WTC11 (cell line): Measurements from ENCODE around the gene PLEKHF1. TPM values are rescaled to one million over a fixed set of nuclear protein-coding genes. Genes with fewer than 3 reads are reported as not detected.

Experiments used
- ATAC-seq: fragments of 200-7000 bp; cut with Tn5 transposase; 2 replicates; pipeline ENCODE4 v1.10.0; 2021; ENCODE audit warnings: mild to moderate bottlenecking, moderate library complexity
- CTCF ChIA-PET: fragments of 300-600 bp; sonication (Branson Sonifier 250); formaldehyde crosslinking; loops from one replicate; lab custom pipeline; 2021; ENCODE audit warnings: antibody characterized with exemption; lab: Charles Lee
- POLR2A ChIA-PET: fragments of 350-600 bp; sonication (Branson Sonifier 250); formaldehyde crosslinking; loops from one replicate; lab custom pipeline; 2021; ENCODE audit warnings: antibody characterized with exemption; lab: Charles Lee
- DNase-seq: peaks from one replicate; pipeline ENCODE4 v3.0.0; 2021; ENCODE audit warnings: low spot score
- H3K27ac Mint-ChIP-seq: 2 replicates; pipeline ENCODE4 v1.8.0; 2021; ENCODE audit warnings: mixed read lengths
- H3K27me3 Mint-ChIP-seq: 2 replicates; pipeline ENCODE4 v1.8.0; 2021; ENCODE audit warnings: low read depth, mild to moderate bottlenecking, moderate library complexity, mixed read lengths
- H3K36me3 Mint-ChIP-seq: 2 replicates; pipeline ENCODE4 v1.8.0; 2021; ENCODE audit warnings: mixed read lengths
- H3K4me1 Mint-ChIP-seq: 2 replicates; pipeline ENCODE4 v1.8.0; 2022; ENCODE audit warnings: mixed read lengths
- H3K4me3 Mint-ChIP-seq: 2 replicates; pipeline ENCODE4 v1.8.0; 2021; ENCODE audit warnings: mild to moderate bottlenecking, moderate library complexity, mixed read lengths
- H3K9me3 Mint-ChIP-seq: 2 replicates; pipeline ENCODE4 v1.8.0; 2021; ENCODE audit warnings: mixed read lengths
- ETV6 ChIP-seq: sonication (generic); formaldehyde crosslinking; IDR thresholded peaks from 2 replicates; pipeline ENCODE4 v1.8.1; 2022; ENCODE audit warnings: mild to moderate bottlenecking, missing genetic modification reagents
- FOXJ3 ChIP-seq: sonication (generic); formaldehyde crosslinking; IDR thresholded peaks from 2 replicates; pipeline ENCODE4 v1.9.0; 2021; ENCODE audit warnings: missing genetic modification reagents, mild to moderate bottlenecking, borderline replicate concordance
- FOXP1 ChIP-seq: sonication (generic); formaldehyde crosslinking; IDR thresholded peaks from 2 replicates; pipeline ENCODE4 v1.8.0; 2022; ENCODE audit warnings: missing genetic modification reagents, mild to moderate bottlenecking, moderate library complexity, borderline replicate concordance
- KAT7 ChIP-seq: sonication (generic); formaldehyde crosslinking; IDR thresholded peaks from 2 replicates; pipeline ENCODE4 v1.8.1; 2023; ENCODE audit warnings: missing genetic modification reagents, mild to moderate bottlenecking, borderline replicate concordance
- NFE2L1 ChIP-seq: sonication (generic); formaldehyde crosslinking; IDR thresholded peaks from 2 replicates; pipeline ENCODE4 v1.8.1; 2023; ENCODE audit warnings: missing genetic modification reagents
- PRDM15 ChIP-seq: sonication (generic); formaldehyde crosslinking; IDR thresholded peaks from 2 replicates; pipeline ENCODE4 v1.8.0; 2022; ENCODE audit warnings: missing genetic modification reagents
- SMAD4 ChIP-seq: sonication (generic); formaldehyde crosslinking; IDR thresholded peaks from 2 replicates; pipeline ENCODE4 v1.8.0; 2022; ENCODE audit warnings: mild to moderate bottlenecking, missing genetic modification reagents
- ZMAT4 ChIP-seq: fragments of 250-450 bp; sonication (Bioruptor Pico); IDR thresholded peaks from 2 replicates; pipeline ENCODE4 v1.9.0; 2021; ENCODE audit warnings: mild to moderate bottlenecking
- ZNF263 ChIP-seq: sonication (generic); formaldehyde crosslinking; IDR thresholded peaks from 2 replicates; pipeline ENCODE4 v1.8.1; 2022; ENCODE audit warnings: low read depth, mild to moderate bottlenecking, moderate library complexity, missing genetic modification reagents
- total RNA-seq: library from RNA; stranded (reverse); gene quantifications from 3 replicates; pipeline ENCODE4 v1.2.3, GENCODE V29; 2021
- TF ChIP-seq, protein P1 (sequence below): fragments of 200-600 bp; IDR thresholded peaks from 2 replicates; pipeline ENCODE4 v1.8.0; 2022; ENCODE audit warnings: antibody characterized with exemption
- TF ChIP-seq, protein P2 (sequence below): sonication (generic); formaldehyde crosslinking; IDR thresholded peaks from 2 replicates; pipeline ENCODE4 v1.8.0; 2022; ENCODE audit warnings: mild to moderate bottlenecking, missing genetic modification reagents
- TF ChIP-seq, protein P3 (sequence below): sonication (generic); formaldehyde crosslinking; IDR thresholded peaks from 2 replicates; pipeline ENCODE4 v1.8.1; 2023; ENCODE audit warnings: mild to moderate bottlenecking, missing genetic modification reagents

Gene PLEKHF1
- total RNA-seq, 1 experiment from 2014 or later, result 17.9 TPM

GRCh38 chr19:29665826-29666577 is 741 bp downstream of the PLEKHF1 start:
- DNase-seq, result peak; percentile 64
- ChIA-PET CTCF (interaction anchor here (0.9 to 2.8 kb wide), 13 partner anchors 12 to 192 kb away, joined by 3 to 34 read pairs (median 4); partner anchors contain the start of gene POP4), POLR2A (interaction anchor here (0.9 to 3.6 kb wide), 3 partner anchors 16 to 60 kb away, joined by 3 to 11 read pairs (median 4); partner anchors contain the start of gene POP4)
- TF ChIP-seq FOXJ3 (CRISPR knock-in tag) (no peak), PRDM15 (CRISPR knock-in tag) (no peak), FOXP1 (no peak), ZNF263 (peak; percentile 90), ETV6 (CRISPR knock-in tag) (0 out of 2 replicates have a peak, but pooled peaks have one; percentile 50), KAT7 (no peak), SMAD4 (CRISPR knock-in tag) (no peak), NFE2L1 (CRISPR knock-in tag) (no peak), ZMAT4 (CRISPR knock-in tag) (no peak)
- TF ChIP-seq, protein P1, sequence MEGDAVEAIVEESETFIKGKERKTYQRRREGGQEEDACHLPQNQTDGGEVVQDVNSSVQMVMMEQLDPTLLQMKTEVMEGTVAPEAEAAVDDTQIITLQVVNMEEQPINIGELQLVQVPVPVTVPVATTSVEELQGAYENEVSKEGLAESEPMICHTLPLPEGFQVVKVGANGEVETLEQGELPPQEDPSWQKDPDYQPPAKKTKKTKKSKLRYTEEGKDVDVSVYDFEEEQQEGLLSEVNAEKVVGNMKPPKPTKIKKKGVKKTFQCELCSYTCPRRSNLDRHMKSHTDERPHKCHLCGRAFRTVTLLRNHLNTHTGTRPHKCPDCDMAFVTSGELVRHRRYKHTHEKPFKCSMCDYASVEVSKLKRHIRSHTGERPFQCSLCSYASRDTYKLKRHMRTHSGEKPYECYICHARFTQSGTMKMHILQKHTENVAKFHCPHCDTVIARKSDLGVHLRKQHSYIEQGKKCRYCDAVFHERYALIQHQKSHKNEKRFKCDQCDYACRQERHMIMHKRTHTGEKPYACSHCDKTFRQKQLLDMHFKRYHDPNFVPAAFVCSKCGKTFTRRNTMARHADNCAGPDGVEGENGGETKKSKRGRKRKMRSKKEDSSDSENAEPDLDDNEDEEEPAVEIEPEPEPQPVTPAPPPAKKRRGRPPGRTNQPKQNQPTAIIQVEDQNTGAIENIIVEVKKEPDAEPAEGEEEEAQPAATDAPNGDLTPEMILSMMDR, result no peak
- TF ChIP-seq, protein P2, sequence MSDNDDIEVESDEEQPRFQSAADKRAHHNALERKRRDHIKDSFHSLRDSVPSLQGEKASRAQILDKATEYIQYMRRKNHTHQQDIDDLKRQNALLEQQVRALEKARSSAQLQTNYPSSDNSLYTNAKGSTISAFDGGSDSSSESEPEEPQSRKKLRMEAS (CRISPR knock-in tag), result 0 out of 2 replicates have a peak, but pooled peaks have one; percentile 6
- Mint-ChIP-seq H3K36me3 (peaks cover 8% of the 10 kb centered on the region), H3K27me3 (no peaks in the 10 kb centered on the region), H3K9me3 (no peaks in the 10 kb centered on the region), H3K4me1 (peaks cover 37% of the 10 kb centered on the region), H3K27ac (peak overlapping the region; percentile 98), H3K4me3 (peak overlapping the region; percentile 77)
- ATAC-seq, result peak; percentile 35

DNA sequence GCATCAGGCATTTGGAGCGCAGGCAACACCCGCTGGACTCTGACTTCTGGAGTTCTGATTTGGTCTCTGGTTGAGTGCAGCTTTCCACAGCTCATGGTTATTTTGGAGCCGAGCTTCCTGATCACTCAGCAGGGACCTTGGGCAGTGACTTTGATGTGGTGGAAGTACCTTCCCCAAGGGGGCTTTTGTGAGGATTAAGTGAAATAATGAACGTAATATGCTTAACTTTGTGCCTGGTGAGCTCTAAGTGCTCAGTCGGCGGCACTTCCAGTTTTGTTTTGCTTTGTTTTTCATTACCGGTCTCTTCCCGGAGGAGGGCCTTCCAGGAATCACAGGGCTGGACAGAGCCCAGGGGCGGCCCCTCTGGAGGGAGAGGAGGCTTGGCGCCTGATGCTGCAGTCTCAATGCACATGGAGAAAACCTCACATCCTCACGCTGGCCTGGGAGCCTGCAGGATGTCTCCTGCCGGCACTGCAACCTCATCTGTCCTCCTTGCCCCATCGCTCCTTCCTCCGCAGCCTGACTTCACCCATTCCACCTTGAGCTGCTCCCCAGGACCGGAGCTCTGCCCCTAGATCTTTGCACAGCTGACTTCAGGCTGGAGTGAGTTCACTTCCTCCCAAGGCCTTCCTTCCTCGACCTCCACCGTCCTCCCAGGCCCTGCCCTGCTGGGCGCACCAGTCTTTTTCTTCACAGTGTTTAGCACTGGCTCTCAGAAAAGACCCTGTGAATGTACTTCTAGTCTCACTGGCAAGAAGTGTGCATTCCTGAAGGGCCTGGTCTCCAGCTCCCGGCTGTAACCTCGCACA is 1.5 kb downstream of the PLEKHF1 start:
- H3K27me3 Mint-ChIP-seq, result no peaks in the 10 kb centered on the region
- ATAC-seq (peak; percentile 46), DNase-seq (peak; percentile 66)
- H3K4me3 Mint-ChIP-seq, result peak overlapping the region; percentile 77
- H3K4me1 Mint-ChIP-seq, result peaks cover 41% of the 10 kb centered on the region
- ChIA-PET CTCF (interaction anchor here (0.6 to 2.9 kb wide), 9 partner anchors 27 to 139 kb away, joined by 3 to 34 read pairs (median 9); no protein-coding TSS in a partner anchor), POLR2A (interaction anchor here (0.9 to 3.6 kb wide), 2 partner anchors 15 to 61 kb away, joined by 3 to 11 read pairs; partner anchors contain the start of gene POP4)
- H3K9me3 Mint-ChIP-seq, result no peaks in the 10 kb centered on the region
- TF ChIP-seq, protein P3, sequence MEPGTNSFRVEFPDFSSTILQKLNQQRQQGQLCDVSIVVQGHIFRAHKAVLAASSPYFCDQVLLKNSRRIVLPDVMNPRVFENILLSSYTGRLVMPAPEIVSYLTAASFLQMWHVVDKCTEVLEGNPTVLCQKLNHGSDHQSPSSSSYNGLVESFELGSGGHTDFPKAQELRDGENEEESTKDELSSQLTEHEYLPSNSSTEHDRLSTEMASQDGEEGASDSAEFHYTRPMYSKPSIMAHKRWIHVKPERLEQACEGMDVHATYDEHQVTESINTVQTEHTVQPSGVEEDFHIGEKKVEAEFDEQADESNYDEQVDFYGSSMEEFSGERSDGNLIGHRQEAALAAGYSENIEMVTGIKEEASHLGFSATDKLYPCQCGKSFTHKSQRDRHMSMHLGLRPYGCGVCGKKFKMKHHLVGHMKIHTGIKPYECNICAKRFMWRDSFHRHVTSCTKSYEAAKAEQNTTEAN, result no peak
- 0 out of 2 replicates have a peak, but pooled peaks have one; percentile 26 for TF ChIP-seq ZNF263
- H3K27ac Mint-ChIP-seq, result peak overlapping the region; percentile 98
- H3K36me3 Mint-ChIP-seq, result peaks cover 12% of the 10 kb centered on the region
